Activated gamma-delta T cell (primary cell): ENCODE measurements around the gene RARB.

Experiments used
- DNase-seq: peaks from one replicate; lab custom pipeline; 2025; lab: John Stamatoyannopoulos, UW

The RARB gene

GRCh38 chr3:25507811-25508210, 79.7 kb downstream of the RARB start:
- DNase-seq: no peak

- no peak for DNase-seq
Observed at GRCh38 chr3:25508433-25508832, 80.4 kb downstream of the RARB start.

- DNase-seq: no peak
Observed at GRCh38 chr3:25508901-25509300, 80.8 kb downstream of the RARB start.

GRCh38 chr3:25510797-25511196, 82.7 kb downstream of the RARB start:
- no peak for DNase-seq

GRCh38 chr3:25511972-25512721, 84.1 kb downstream of the RARB start:
- DNase-seq: no peak

GRCh38 chr3:25513642-25514266, 85.7 kb downstream of the RARB start:
- no peak for DNase-seq

- no peak for DNase-seq
Observed at GRCh38 chr3:25515171-25515570, 87.1 kb downstream of the RARB start.

GRCh38 chr3:25520926-25521559, 93.0 kb downstream of the RARB start:
- no peak for DNase-seq

GRCh38 chr3:25527336-25527735, 99.3 kb downstream of the RARB start:
- no peak for DNase-seq

- DNase-seq: no peak
Observed at GRCh38 chr3:25527801-25528200, 99.7 kb downstream of the RARB start.

GRCh38 chr3:25531971-25532370, 103.9 kb downstream of the RARB start:
- DNase-seq: no peak

- no peak for DNase-seq
Observed at GRCh38 chr3:25532431-25533162, 104.5 kb downstream of the RARB start.

GRCh38 chr3:25533399-25533798, 105.3 kb downstream of the RARB start:
- no peak for DNase-seq

- DNase-seq: no peak
Observed at GRCh38 chr3:25534007-25534406, 105.9 kb downstream of the RARB start.

- DNase-seq: no peak
Observed at GRCh38 chr3:25536521-25537391, 108.7 kb downstream of the RARB start.

- no peak for DNase-seq
Observed at GRCh38 chr3:25537516-25537915, 109.5 kb downstream of the RARB start.

- DNase-seq: no peak
Observed at GRCh38 chr3:25540273-25540672, 112.2 kb downstream of the RARB start.

GRCh38 chr3:25542492-25543039, 114.5 kb downstream of the RARB start:
- no peak for DNase-seq

- no peak for DNase-seq
Observed at GRCh38 chr3:25547103-25547502, 119.0 kb downstream of the RARB start.

GRCh38 chr3:25547943-25548674, 120.0 kb downstream of the RARB start:
- DNase-seq: no peak

- no peak for DNase-seq
Observed at GRCh38 chr3:25548836-25549235, 120.8 kb downstream of the RARB start.
